HepG2 (cell line): ENCODE measurements around the gene EIF2AK2. TPM values are rescaled to one million over a fixed set of nuclear protein-coding genes. Genes with fewer than 3 reads are reported as not detected.

Experiments
- ELF4 ChIP-seq: sonication (generic); formaldehyde crosslinking; IDR thresholded peaks from 2 replicates; pipeline ENCODE4 v1.5.0; 2020; ENCODE audit warnings: missing genetic modification reagents, mild to moderate bottlenecking, moderate library complexity, borderline replicate concordance
- FOSL2 ChIP-seq: sonication (generic); formaldehyde crosslinking; IDR thresholded peaks from 2 replicates; pipeline ENCODE4 v1.4.0; 2020; ENCODE audit warnings: missing genetic modification reagents
- FOXM1 ChIP-seq: sonication (generic); formaldehyde crosslinking; IDR thresholded peaks from 2 replicates; pipeline ENCODE4 v1.5.0; 2020; ENCODE audit warnings: missing genetic modification reagents
- GFI1 ChIP-seq: sonication (generic); formaldehyde crosslinking; IDR thresholded peaks from 2 replicates; pipeline ENCODE4 v1.5.0; 2020; ENCODE audit warnings: missing genetic modification reagents, mild to moderate bottlenecking, borderline replicate concordance
- HIVEP1 ChIP-seq: sonication (generic); formaldehyde crosslinking; IDR thresholded peaks from 2 replicates; pipeline ENCODE4 v1.4.0; 2020; ENCODE audit warnings: mild to moderate bottlenecking, missing genetic modification reagents
- KDM4B ChIP-seq: sonication (generic); formaldehyde crosslinking; IDR thresholded peaks from 2 replicates; pipeline ENCODE4 v1.4.0; 2020; ENCODE audit warnings: missing genetic modification reagents
- KLF15 ChIP-seq: sonication (generic); formaldehyde crosslinking; IDR thresholded peaks from 2 replicates; pipeline ENCODE4 v1.8.1; 2023; ENCODE audit warnings: borderline replicate concordance, mild to moderate bottlenecking, inconsistent platforms, missing genetic modification reagents, mixed read lengths
- MEIS1 ChIP-seq: sonication (generic); formaldehyde crosslinking; IDR thresholded peaks from 2 replicates; pipeline ENCODE4 v1.9.0; 2021; ENCODE audit warnings: mild to moderate bottlenecking, missing genetic modification reagents, moderate library complexity, borderline replicate concordance
- SMAD1 ChIP-seq: sonication (generic); formaldehyde crosslinking; IDR thresholded peaks from 2 replicates; pipeline ENCODE4 v1.4.0; 2020; ENCODE audit warnings: missing genetic modification reagents, low read depth, mild to moderate bottlenecking, borderline replicate concordance
- YEATS4 ChIP-seq: sonication (generic); formaldehyde crosslinking; IDR thresholded peaks from 2 replicates; pipeline ENCODE4 v1.4.0; 2020; ENCODE audit warnings: missing genetic modification reagents, borderline replicate concordance
- ZNF260 ChIP-seq: sonication (generic); formaldehyde crosslinking; IDR thresholded peaks from 2 replicates; pipeline ENCODE4 v1.4.0; 2020; ENCODE audit warnings: missing genetic modification reagents, low read depth, mild to moderate bottlenecking, borderline replicate concordance
- ZNF317 ChIP-seq: sonication (generic); formaldehyde crosslinking; IDR thresholded peaks from 2 replicates; pipeline ENCODE4 v1.5.0; 2020; ENCODE audit warnings: mild to moderate bottlenecking, missing genetic modification reagents
- ZNF337 ChIP-seq: sonication (generic); formaldehyde crosslinking; IDR thresholded peaks from 2 replicates; pipeline ENCODE4 v1.5.1; 2020; ENCODE audit warnings: missing genetic modification reagents, low read depth, mild to moderate bottlenecking, borderline replicate concordance
- ZNF354B ChIP-seq: sonication (generic); formaldehyde crosslinking; IDR thresholded peaks from 2 replicates; pipeline ENCODE4 v1.8.0; 2022; ENCODE audit warnings: mild to moderate bottlenecking, missing genetic modification reagents
- ZNF382 ChIP-seq: sonication (generic); formaldehyde crosslinking; IDR thresholded peaks from 2 replicates; pipeline ENCODE4 v1.5.0; 2020; ENCODE audit warnings: missing genetic modification reagents, mild to moderate bottlenecking, borderline replicate concordance
- ZNF496 ChIP-seq: sonication (generic); formaldehyde crosslinking; IDR thresholded peaks from 2 replicates; pipeline ENCODE4 v1.8.1; 2023; ENCODE audit warnings: mild to moderate bottlenecking, moderate library complexity, missing genetic modification reagents; ENCODE audit not compliant: insufficient replicate concordance
- ZNF572 ChIP-seq: sonication (generic); formaldehyde crosslinking; IDR thresholded peaks from 2 replicates; pipeline ENCODE4 v1.5.1; 2020; ENCODE audit warnings: mild to moderate bottlenecking, missing genetic modification reagents
- ZNF644 ChIP-seq: IDR thresholded peaks from 2 replicates; pipeline ENCODE4 v1.6.1; 2016; ENCODE audit warnings: low read depth
- polyA plus RNA-seq, 8 experiments: library from polyadenylated mRNA; depleted of rRNA in 3 of 8; stranded (reverse) in 7 of 8; unstranded in 1 of 8; fragments of >200 nt; fragmentation: Illumina TruSeq in 4 of 8; extraction: Trizol in 4 of 8; gene quantifications; 2 replicates each; pipeline versions ENCODE4 v1.2.1 to v1.2.3, GENCODE V29; 2011 to 2016; ENCODE audit warnings: low read depth in 4 of 8, missing spikeins in 1 of 8, mixed read lengths in 1 of 8; ENCODE audit not compliant: insufficient read depth in 1 of 8
- total RNA-seq, 5 experiments: library from RNA; depleted of rRNA; stranded (reverse); fragments of >200 nt; fragmentation: Illumina TruSeq; extraction: Trizol; gene quantifications; 2 replicates each; pipeline ENCODE4 v1.2.3, GENCODE V29; 2016; ENCODE audit warnings: low read depth in 1 of 5
- TF ChIP-seq, protein P1 (sequence below): sonication (generic); formaldehyde crosslinking; IDR thresholded peaks from 2 replicates; pipeline ENCODE4 v1.4.0; 2020; ENCODE audit warnings: mild to moderate bottlenecking, missing genetic modification reagents
- TF ChIP-seq, protein P2 (sequence below): sonication (generic); formaldehyde crosslinking; IDR thresholded peaks from 2 replicates; pipeline ENCODE4 v1.4.0; 2020; ENCODE audit warnings: missing genetic modification reagents
- TF ChIP-seq, protein P3 (sequence below): sonication (generic); formaldehyde crosslinking; IDR thresholded peaks from 2 replicates; pipeline ENCODE4 v1.4.0; 2020; ENCODE audit warnings: missing genetic modification reagents
- TF ChIP-seq, protein P4 (sequence below): sonication (generic); formaldehyde crosslinking; IDR thresholded peaks from 2 replicates; pipeline ENCODE4 v1.4.0; 2020; ENCODE audit warnings: missing genetic modification reagents

Gene EIF2AK2
- total and polyA plus RNA-seq, 2 of the 13 experiments (the other 11 are each of a cell fraction or from before 2014, with no cell fraction given) = 10.2 to 26.1 TPM

DNA sequence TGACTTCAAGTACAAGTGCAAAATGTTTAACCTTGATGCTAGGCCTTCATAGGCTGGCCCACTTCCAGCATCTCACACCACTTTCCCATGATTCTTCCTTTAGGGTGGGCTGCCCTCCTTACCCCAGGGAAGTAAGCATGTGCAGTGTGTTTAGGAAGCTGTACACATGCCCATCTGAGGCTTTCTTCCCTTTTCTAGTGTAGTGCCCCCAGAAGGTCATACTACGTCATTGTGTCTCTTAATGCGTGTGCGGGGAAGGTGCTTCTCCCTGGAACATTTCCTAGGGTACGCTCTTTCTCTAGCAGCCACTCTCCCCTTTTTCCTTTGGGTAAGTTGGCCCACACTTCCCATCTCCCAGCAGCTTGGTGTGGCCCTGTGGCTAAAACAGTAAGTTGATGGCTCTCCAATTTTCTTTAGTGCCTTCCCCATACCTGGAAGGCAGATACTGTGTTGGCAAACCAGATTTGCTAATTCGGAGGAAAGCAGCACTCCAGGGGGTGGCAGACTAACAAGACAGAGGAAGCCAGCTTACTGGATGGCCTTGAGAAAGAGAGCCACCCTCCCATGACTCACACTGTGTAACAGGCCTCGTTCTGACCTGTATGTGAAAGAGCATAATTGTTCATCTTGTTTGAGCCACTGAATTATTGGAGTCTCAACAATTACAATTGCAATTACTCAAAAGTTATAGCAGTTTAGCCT lies 32.8 kb upstream of the EIF2AK2 start (continued):
- TF ChIP-seq, protein P1, sequence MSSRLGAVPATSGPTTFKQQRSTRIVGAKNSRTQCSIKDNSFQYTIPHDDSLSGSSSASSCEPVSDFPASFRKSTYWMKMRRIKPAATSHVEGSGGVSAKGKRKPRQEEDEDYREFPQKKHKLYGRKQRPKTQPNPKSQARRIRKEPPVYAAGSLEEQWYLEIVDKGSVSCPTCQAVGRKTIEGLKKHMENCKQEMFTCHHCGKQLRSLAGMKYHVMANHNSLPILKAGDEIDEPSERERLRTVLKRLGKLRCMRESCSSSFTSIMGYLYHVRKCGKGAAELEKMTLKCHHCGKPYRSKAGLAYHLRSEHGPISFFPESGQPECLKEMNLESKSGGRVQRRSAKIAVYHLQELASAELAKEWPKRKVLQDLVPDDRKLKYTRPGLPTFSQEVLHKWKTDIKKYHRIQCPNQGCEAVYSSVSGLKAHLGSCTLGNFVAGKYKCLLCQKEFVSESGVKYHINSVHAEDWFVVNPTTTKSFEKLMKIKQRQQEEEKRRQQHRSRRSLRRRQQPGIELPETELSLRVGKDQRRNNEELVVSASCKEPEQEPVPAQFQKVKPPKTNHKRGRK (CRISPR knock-in tag) = no peak
- no peak for TF ChIP-seq ZNF354B
- TF ChIP-seq, protein P2, sequence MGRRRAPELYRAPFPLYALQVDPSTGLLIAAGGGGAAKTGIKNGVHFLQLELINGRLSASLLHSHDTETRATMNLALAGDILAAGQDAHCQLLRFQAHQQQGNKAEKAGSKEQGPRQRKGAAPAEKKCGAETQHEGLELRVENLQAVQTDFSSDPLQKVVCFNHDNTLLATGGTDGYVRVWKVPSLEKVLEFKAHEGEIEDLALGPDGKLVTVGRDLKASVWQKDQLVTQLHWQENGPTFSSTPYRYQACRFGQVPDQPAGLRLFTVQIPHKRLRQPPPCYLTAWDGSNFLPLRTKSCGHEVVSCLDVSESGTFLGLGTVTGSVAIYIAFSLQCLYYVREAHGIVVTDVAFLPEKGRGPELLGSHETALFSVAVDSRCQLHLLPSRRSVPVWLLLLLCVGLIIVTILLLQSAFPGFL (CRISPR knock-in tag) = no peak
- TF ChIP-seq, protein P3, sequence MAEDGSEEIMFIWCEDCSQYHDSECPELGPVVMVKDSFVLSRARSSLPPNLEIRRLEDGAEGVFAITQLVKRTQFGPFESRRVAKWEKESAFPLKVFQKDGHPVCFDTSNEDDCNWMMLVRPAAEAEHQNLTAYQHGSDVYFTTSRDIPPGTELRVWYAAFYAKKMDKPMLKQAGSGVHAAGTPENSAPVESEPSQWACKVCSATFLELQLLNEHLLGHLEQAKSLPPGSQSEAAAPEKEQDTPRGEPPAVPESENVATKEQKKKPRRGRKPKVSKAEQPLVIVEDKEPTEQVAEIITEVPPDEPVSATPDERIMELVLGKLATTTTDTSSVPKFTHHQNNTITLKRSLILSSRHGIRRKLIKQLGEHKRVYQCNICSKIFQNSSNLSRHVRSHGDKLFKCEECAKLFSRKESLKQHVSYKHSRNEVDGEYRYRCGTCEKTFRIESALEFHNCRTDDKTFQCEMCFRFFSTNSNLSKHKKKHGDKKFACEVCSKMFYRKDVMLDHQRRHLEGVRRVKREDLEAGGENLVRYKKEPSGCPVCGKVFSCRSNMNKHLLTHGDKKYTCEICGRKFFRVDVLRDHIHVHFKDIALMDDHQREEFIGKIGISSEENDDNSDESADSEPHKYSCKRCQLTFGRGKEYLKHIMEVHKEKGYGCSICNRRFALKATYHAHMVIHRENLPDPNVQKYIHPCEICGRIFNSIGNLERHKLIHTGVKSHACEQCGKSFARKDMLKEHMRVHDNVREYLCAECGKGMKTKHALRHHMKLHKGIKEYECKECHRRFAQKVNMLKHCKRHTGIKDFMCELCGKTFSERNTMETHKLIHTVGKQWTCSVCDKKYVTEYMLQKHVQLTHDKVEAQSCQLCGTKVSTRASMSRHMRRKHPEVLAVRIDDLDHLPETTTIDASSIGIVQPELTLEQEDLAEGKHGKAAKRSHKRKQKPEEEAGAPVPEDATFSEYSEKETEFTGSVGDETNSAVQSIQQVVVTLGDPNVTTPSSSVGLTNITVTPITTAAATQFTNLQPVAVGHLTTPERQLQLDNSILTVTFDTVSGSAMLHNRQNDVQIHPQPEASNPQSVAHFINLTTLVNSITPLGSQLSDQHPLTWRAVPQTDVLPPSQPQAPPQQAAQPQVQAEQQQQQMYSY = no peak
- TF ChIP-seq ZNF260 (CRISPR knock-in tag) = no peak
- TF ChIP-seq YEATS4 (CRISPR knock-in tag) = no peak
- peak; percentile 93 for TF ChIP-seq ZNF644 (CRISPR knock-in tag)
- no peak for TF ChIP-seq KDM4B (CRISPR knock-in tag)
- TF ChIP-seq ZNF337 (CRISPR knock-in tag) = no peak
- peak; percentile 28; the same call in 1 of the 2 replicates for TF ChIP-seq ZNF317 (CRISPR knock-in tag)
- TF ChIP-seq FOSL2 (CRISPR knock-in tag) = peak; percentile 99
- 0 out of 2 replicates have a peak, but pooled peaks have one; percentile 28 for TF ChIP-seq HIVEP1 (CRISPR knock-in tag)
- TF ChIP-seq ZNF572 = peak; percentile 80; the same call in 1 of the 2 replicates
- TF ChIP-seq ZNF496 (CRISPR knock-in tag) = no peak
- TF ChIP-seq KLF15 (CRISPR knock-in tag) = no peak
- no peak for TF ChIP-seq SMAD1 (CRISPR knock-in tag)
- TF ChIP-seq MEIS1 (CRISPR knock-in tag) = no peak
- TF ChIP-seq, protein P4, sequence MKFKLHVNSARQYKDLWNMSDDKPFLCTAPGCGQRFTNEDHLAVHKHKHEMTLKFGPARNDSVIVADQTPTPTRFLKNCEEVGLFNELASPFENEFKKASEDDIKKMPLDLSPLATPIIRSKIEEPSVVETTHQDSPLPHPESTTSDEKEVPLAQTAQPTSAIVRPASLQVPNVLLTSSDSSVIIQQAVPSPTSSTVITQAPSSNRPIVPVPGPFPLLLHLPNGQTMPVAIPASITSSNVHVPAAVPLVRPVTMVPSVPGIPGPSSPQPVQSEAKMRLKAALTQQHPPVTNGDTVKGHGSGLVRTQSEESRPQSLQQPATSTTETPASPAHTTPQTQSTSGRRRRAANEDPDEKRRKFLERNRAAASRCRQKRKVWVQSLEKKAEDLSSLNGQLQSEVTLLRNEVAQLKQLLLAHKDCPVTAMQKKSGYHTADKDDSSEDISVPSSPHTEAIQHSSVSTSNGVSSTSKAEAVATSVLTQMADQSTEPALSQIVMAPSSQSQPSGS (CRISPR knock-in tag) = no peak
- no peak for TF ChIP-seq ZNF382 (CRISPR knock-in tag)
- 0 out of 2 replicates have a peak, but pooled peaks have one; percentile 39 for TF ChIP-seq GFI1 (CRISPR knock-in tag)
- no peak for TF ChIP-seq FOXM1 (CRISPR knock-in tag)
- no peak for TF ChIP-seq ELF4 (CRISPR knock-in tag)
